NCI-H1694 (cell line): ENCODE results near the gene SCO1.
"Not testable (repeated sequence)": the region's sequence is repeated elsewhere in the genome, so short reads cannot be mapped to it uniquely, and the experiment has no call there.

Experiments
- DNase-seq: peaks from one replicate; lab custom pipeline; 2025; lab: John Stamatoyannopoulos, UW

The SCO1 gene

DNA sequence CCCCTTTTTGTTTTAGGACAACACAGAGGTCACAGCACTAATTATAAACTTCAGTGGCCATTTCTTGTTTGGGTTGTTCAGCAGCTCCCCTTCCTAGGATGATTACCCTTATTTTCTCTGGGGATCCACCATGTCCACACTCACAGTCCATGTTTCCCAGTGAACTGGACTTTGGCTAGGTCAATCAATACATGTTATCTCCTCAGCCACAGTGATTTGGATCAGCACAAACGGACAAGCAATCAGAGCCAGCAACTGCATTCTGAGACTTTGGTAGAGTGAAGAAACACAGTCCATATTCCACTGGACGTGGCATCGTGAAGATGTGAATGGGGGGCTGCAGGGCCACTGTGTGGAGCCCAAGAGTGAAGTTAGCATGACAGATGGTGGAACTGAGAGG lies 27.9 kb upstream of the SCO1 start:
- no peak for DNase-seq

- DNase-seq: no peak
These were observed 27.3 kb upstream of the SCO1 start for GRCh38 chr17:10724546-10725195.

- no peak for DNase-seq
These were observed 21.2 kb upstream of the SCO1 start for GRCh38 chr17:10718547-10718946.

DNA sequence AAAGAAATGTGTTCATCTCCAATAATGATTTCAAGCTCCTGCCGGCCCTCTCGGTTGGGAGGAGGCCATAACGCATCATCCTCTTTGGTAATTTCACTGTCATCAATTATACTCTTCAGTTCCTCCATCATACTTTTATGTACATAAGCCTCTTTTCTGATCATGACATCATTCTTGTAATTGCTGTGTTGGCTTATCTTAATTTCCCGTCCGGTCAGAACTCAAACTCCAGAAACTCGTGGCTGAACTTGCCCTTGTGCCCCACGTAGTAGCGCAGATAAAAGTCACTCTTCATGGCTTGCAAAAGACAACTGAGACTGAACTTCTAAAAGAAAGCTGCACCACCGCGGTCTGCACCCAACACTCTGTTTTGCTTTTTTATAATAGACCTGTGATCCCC lies 18.9 kb upstream of the SCO1 start:
- no peak for DNase-seq

GRCh38 chr17:10713318-10713717 lies 16.0 kb upstream of the SCO1 start:
- DNase-seq: no peak

- DNase-seq: no peak
These were observed 8.4 kb upstream of the SCO1 start for GRCh38 chr17:10705727-10706126.

GRCh38 chr17:10702574-10702973 lies 5.2 kb upstream of the SCO1 start:
- no peak for DNase-seq

DNA sequence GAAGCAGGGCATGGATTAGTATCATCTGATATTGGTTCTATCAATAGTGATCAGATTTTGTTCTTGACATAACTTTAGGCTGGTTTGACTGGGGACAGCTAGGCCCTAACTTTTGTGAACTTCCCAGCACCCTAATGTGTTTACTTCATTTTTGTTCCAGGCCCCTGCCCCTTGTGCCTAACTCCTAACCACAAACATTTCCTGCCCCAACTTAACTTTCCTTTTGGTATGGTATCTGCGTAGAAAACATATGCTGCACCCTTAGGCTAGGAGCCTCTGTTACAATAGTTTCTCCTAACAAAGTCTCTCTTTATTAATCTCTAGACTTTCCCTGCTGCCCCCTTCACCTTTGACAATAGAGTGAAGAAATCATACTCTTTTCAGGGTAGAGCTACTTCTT lies 2.5 kb upstream of the SCO1 start:
- DNase-seq: no peak

DNA sequence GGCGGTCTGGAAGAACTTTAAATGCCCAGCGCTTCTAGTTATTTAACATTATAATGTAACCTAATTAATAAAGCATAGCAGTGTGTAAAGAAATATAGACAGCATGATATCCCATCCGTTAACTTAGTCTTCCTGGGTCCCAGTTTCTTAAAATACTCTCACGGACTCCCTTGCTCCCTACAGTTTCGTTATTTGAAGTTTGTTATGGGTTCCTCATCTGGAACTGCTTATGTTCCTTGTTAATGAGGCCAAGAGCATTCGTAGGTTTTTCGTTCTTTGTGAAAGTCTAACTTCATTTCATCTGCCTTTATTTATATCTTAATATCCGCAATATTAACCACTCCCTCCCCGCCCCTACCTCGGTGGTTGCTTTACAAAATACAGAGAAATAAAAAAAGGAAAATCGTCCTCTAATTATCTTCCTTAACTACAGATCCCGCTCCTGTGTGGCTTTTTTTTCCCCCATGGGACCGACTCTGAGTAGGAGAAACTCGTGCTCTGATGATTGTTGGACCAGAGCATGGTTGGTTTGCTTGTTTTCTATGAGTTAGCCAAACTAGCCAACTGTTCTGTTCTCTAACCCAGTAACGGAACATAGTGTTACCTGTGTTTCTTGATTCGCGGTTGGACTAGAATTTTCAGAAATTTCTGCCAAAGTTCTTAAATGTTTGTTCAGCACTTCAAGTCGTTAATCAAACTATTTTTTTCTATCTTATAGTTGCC lies 924 bp upstream of the SCO1 start:
- DNase-seq: no peak

DNA sequence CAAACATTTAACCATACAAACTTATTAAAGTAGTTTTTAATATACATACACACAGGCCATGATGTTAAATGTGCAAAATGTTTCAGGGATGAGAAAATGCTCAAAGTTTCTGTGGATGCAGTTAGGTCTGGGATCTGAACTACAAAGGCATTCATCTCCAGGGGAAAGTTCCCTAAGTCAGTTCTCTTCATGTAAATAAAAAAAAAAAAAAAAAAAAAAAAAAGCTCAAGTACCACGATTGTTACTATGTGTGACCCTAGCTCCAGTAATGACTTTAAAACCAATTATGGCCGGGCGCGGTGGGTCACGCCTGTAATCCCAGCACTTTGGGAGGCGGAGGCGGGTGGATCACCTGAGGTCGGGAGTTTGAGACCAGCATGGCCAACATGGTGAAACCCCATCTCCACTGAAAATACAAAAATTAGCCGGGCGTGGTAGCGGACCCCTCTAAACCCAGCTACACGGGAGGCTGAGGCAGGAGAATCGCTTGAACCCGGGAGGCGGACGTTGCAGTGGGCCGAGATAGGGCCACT lies 1.4 kb downstream of the SCO1 start:
- not testable (repeated sequence) for DNase-seq

DNA sequence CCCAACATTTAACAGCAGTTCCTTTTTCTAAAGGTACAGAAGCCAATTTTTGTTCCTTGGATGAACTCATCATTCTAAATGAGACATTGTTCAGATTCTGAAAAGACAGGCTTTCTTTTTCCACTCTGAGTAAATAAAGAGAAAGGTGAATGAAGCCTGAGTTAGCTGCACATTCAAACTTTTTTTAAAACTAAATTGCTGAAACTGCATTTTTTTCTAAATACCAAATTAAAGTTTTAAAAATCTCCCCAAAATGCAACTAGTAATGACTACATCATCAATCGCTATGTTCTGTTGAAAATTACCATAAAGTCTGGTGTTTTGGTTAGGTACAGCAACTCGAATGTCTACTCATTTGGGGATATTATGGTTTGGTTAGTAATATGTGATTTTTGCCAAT lies 9.8 kb downstream of the SCO1 start:
- no peak for DNase-seq

DNA sequence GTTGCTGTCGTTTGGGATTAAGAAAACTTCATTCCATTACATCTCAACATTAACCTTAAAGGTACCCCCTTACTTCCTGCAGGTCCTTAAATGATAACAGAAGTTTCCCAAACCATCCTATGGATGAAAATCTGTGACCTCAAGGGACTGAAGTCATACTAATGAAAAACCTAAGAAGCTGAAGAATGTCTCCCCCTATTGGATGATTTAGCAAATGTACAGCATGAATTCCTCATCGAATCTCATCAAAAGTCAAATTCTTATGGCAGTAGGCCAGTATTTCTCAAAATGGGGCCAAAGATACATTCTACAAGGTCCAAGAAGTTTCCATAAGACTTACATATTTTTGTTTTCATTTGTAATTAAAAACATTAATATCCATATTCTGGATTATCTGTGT lies 13.5 kb downstream of the SCO1 start:
- no peak for DNase-seq

DNA sequence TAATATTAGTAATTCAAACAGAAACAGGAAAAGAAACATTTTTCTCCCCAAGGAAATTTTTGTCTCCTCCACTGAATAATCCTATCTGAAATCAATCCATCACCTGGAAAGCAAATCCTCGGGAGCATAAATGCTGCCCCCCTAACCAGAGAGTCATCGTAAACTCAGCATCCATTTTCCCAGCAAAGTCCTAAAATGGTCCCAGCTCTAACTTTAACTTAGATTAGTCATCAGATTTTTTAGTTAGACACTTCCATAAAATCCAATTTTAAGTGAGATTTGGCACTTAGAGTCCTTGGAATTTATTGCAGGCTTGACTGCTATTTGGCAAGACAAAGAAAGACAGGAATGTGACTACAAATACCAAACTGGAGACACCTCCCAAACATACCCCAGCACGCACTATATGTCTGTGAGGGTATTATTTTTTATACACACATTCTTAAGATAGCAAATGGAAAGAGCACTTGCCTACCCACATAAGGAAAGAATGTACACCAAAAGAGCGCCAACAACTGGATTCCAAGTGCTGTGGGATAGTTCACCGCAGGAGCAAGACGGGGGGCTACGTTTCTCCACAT lies 15.4 kb downstream of the SCO1 start:
- no peak for DNase-seq

DNA sequence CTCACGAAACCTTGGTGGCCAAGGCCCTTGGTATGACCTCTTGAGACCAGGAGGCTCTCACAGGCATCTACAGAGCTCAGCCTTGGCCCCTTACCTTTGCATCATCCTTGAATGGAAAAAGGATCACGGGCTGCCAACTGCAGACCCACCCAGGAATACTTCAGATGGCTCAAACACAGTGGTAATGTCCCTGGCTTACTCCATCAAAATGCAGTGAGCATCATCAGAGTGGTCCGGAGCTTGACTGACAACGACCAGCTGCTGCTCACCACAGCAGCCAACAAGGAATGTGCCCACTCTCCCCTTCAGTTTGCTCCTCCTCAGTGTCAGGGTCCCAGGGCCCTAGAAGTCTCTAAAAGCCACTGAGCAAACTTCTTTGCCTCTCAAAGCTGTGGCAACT lies 22.6 kb downstream of the SCO1 start:
- no peak for DNase-seq

GRCh38 chr17:10673312-10673711 lies 24.0 kb downstream of the SCO1 start:
- DNase-seq: no peak

- DNase-seq: no peak
These were observed 28.6 kb downstream of the SCO1 start for GRCh38 chr17:10668775-10669174.

DNA sequence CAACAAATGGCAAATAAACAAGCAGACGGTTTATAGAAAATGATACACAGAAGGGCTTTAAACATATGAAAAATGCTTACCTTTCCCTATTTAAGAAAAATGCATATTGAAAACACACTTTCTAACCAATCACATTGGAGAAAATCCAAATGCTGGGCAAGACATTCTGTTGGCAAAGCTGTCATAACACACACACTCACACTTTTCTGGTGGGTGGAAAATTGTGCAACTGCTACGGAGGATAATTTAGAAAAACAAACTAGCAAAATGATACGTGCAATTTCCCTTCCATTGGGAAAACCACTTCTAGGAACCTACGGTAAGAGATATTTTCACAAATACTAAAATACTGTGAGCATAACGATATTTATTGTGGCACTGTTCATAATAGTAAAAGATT lies 30.4 kb downstream of the SCO1 start:
- no peak for DNase-seq

DNA sequence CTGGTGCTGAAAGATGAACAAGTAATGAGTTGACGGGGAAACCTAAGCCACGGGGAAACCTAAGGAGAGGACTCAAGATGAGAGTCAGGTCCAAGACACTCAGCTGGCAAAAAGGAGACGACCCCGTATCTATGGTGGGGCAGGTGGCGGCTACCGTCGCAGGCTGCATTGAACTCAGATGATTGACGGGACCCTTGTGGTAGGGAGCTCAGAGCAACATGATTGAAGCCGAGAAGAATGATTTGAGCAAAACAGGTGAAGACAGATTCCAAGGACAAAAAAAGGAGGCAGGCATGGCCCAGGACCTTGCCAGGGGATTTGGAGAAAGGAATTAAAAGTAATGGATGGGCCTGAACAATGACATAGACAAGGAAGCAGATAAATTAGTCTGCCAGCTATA lies 32.8 kb downstream of the SCO1 start:
- DNase-seq: no peak

DNA sequence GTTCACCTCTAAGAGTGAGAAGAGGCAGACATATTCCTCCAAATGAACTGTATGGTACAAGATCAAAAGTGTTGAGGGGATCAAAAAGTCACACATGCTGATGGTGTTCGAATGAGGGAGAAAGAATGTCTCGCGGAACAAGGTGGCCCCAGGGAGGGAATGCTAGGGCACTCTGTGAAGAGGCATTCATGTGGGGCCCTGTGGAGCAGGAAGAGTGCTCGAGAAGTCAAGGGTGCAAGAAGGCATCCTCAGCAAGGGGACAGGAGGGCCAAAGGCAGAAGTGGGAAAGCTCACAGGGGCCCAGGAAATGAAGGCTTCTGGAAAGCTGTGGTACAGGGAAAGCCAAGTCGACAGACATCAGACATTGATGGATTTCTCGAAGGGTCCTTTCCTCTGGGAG lies 34.1 kb downstream of the SCO1 start:
- no peak for DNase-seq

- no peak for DNase-seq
These were observed 35.9 kb downstream of the SCO1 start for GRCh38 chr17:10661437-10661836.

DNA sequence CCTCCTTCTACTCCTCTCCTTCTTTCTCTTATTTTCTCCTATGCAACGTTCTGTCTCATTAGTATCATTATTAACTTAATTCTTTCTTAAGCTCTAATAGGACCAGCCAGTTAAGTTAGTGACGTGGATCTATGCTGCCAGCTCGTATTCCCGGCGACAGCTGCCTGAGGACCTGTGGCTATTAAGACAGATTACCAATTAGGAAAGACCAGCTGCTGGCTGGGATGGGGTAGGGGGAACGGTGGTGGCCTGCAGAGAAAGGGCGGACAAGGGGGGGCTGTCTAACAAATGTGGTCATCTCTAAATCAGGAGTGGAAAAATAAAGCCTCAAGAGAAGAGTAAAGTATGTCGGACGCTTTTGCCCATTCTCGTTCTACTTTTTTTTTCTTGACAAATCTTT lies 39.5 kb downstream of the SCO1 start:
- DNase-seq: no peak

DNA sequence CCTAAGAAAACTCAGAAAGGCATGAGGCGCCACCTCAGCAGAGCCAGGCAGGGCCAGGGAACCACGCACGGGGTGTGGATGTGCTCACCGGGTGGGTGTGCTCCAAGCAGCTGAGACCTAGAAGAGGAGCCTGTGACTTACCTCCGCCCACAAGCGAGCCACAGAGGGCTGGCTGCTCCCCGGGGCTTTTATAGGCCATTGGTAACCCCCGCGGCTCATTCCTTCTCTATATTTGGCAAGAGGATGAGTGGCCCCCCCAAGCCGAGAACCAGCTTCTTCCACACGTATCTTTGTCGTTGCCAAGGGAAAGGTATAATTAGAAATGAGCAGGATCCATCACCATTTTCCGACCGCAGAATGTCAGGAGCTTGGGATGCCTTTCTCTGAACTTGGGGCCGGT lies 40.2 kb downstream of the SCO1 start, which contains the start of gene MYH3:
Gene MYH3 (minus strand): TSS at position 162 of the 400 bp plus-strand sequence. CDS start 2,245 bp downstream, outside the sequence.
- no peak for DNase-seq

DNA sequence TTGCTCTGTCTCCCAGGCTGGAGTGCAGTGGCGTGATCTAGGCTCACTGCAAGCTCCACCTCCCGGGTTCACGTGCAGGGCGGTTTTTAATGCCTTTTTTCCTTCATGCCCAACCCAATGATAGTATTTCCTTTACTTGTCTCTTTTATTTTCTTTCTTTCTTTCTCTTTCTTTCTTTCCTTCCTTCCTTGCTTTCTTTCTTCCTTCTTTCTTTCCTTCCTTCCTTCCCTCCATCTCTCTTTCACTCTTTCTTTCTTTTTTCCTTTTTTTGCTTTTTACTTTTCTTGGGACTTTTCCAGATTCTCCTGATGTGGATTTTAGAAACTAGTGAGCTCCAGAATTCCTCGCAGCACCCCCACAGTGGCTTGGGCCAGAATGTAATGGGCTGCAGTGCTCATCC lies 43.3 kb downstream of the SCO1 start:
- DNase-seq: no peak
